Measurements from ENCODE around the gene RIOK3.
A peak's percentile ranks its signal among the peaks of the same experiment; 100 is the strongest.
"Not testable (repeated sequence)": the region's sequence is repeated elsewhere in the genome, so short reads cannot be mapped to it uniquely, and the experiment has no call there.

RIOK3 gene

GRCh38 chr18:23451491-23451890, 1.6 kb upstream of the RIOK3 start:
- no peak for DNase-seq

GRCh38 chr18:23452347-23452727, 750 bp upstream of the RIOK3 start:
- DNase-seq: no peak

GRCh38 chr18:23453680-23454058, 582 bp downstream of the RIOK3 start:
- DNase-seq: no peak

GRCh38 chr18:23456835-23457234, 3.7 kb downstream of the RIOK3 start:
- no peak for DNase-seq

GRCh38 chr18:23458830-23459529, 5.9 kb downstream of the RIOK3 start:
- no peak for DNase-seq

GRCh38 chr18:23459530-23459921, 6.4 kb downstream of the RIOK3 start:
- no peak for DNase-seq

GRCh38 chr18:23460285-23461273, 7.5 kb downstream of the RIOK3 start:
- no peak for DNase-seq

GRCh38 chr18:23462876-23463275, 9.8 kb downstream of the RIOK3 start:
- no peak for DNase-seq

- DNase-seq: no peak
These were observed 15.8 kb downstream of the RIOK3 start for GRCh38 chr18:23468753-23469459.

- no peak for DNase-seq
These were observed 17.7 kb downstream of the RIOK3 start for GRCh38 chr18:23470620-23471387.

- no peak for DNase-seq
These were observed 18.4 kb downstream of the RIOK3 start for GRCh38 chr18:23471486-23471885.

- peak; percentile 85 to 91 for DNase-seq
These were observed 26.9 kb downstream of the RIOK3 start for GRCh38 chr18:23479829-23480505.

GRCh38 chr18:23484561-23485182, 31.6 kb downstream of the RIOK3 start:
- DNase-seq: no peak

GRCh38 chr18:23485386-23485785, 32.3 kb downstream of the RIOK3 start:
- DNase-seq: no peak

- no peak for DNase-seq
These were observed 34.9 kb downstream of the RIOK3 start for GRCh38 chr18:23487738-23488570.

- not testable (repeated sequence) for DNase-seq
These were observed 36.5 kb downstream of the RIOK3 start for GRCh38 chr18:23489586-23489985.

- DNase-seq: no peak
These were observed 40.6 kb downstream of the RIOK3 start for GRCh38 chr18:23493654-23494053.

GRCh38 chr18:23494992-23495391, 41.9 kb downstream of the RIOK3 start:
- DNase-seq: no peak

GRCh38 chr18:23495723-23496440, 42.8 kb downstream of the RIOK3 start:
- no peak for DNase-seq

- peak; percentile 23 to 35 for DNase-seq
These were observed 45.0 kb downstream of the RIOK3 start for GRCh38 chr18:23498117-23498516.
